ENCODE data around the gene MCOLN3.

- TF ChIP-seq CTCF (IDR thresholded peaks at IDR 0.05) (no peak), POLR2A (IDR thresholded peaks at IDR 0.05) (no peak)
These were observed 22.7 kb upstream of the MCOLN3 start for GRCh38 chr1:85070972-85071492.
